Mesenchymal stem cell (in vitro differentiated cells and primary cell): ENCODE results near the gene TUB.

Experiments
- DNase-seq: peaks from one replicate; pipeline ENCODE4 v3.0.0-alpha.2; 2013
- H2AFZ ChIP-seq: one replicate; pipeline ENCODE4 v1.6.1; 2013; ENCODE audit warnings: low read depth, mild to moderate bottlenecking, control low read depth, inconsistent platforms, low read length, moderate library complexity
- H2AK5ac ChIP-seq: 2 replicates; pipeline ENCODE4 v1.6.1; 2013; ENCODE audit warnings: low read length, moderate library complexity, mild to moderate bottlenecking, inconsistent platforms; ENCODE audit not compliant: severe bottlenecking
- H2BK120ac ChIP-seq: one replicate; pipeline ENCODE4 v1.6.1; 2013; ENCODE audit warnings: low read depth, mild to moderate bottlenecking, inconsistent platforms, low read length, moderate library complexity
- H2BK12ac ChIP-seq, 2 experiments: one replicate each; pipeline ENCODE4 v1.6.1; 2013; ENCODE audit warnings: inconsistent platforms in 2 of 2, low read length in 2 of 2, mild to moderate bottlenecking in 2 of 2, moderate library complexity in 2 of 2, control low read depth in 1 of 2
- H2BK15ac ChIP-seq: one replicate; pipeline ENCODE4 v1.6.1; 2013; ENCODE audit warnings: mild to moderate bottlenecking, low read depth, inconsistent platforms; ENCODE audit not compliant: poor library complexity, severe bottlenecking
- H2BK5ac ChIP-seq: 2 replicates; pipeline ENCODE4 v1.6.1; 2013; ENCODE audit warnings: low read depth, mild to moderate bottlenecking, low read length, control low read depth, inconsistent platforms; ENCODE audit not compliant: poor library complexity, severe bottlenecking
- H3K14ac ChIP-seq, 2 experiments: one replicate each; pipeline ENCODE4 v1.6.1; 2013; ENCODE audit warnings: inconsistent platforms in 2 of 2, low read length in 2 of 2, control low read depth in 1 of 2, mild to moderate bottlenecking in 1 of 2, moderate library complexity in 1 of 2
- H3K18ac ChIP-seq, 2 experiments: one replicate each; pipeline ENCODE4 v1.6.1; 2013; ENCODE audit warnings: inconsistent platforms in 2 of 2, low read length in 2 of 2, control low read depth in 1 of 2, low read depth in 1 of 2, mild to moderate bottlenecking in 1 of 2
- H3K23ac ChIP-seq, 2 experiments: one replicate each; pipeline ENCODE4 v1.6.1; 2013; ENCODE audit warnings: inconsistent platforms in 2 of 2, low read length in 2 of 2, mild to moderate bottlenecking in 2 of 2, moderate library complexity in 2 of 2, control low read depth in 1 of 2
- H3K27ac ChIP-seq: 2 replicates; pipeline ENCODE4 v1.5.1; 2013; ENCODE audit warnings: mild to moderate bottlenecking, moderate library complexity, low read length, control low read depth, inconsistent platforms; ENCODE audit not compliant: poor library complexity, severe bottlenecking
- H3K27me3 ChIP-seq, 2 experiments: 2 replicates each; pipeline versions ENCODE4 v1.6.1 to v1.7.0; 2013; ENCODE audit warnings: low read length in 2 of 2, mild to moderate bottlenecking in 2 of 2, moderate library complexity in 2 of 2, control low read depth in 1 of 2, inconsistent platforms in 1 of 2; ENCODE audit not compliant: control insufficient read depth in 1 of 2, insufficient read depth in 1 of 2
- H3K36me3 ChIP-seq, 2 experiments: 2 replicates each; pipeline versions ENCODE4 v1.6.1 to v1.7.0; 2013; ENCODE audit warnings: low read length in 2 of 2, control low read depth in 1 of 2, inconsistent platforms in 1 of 2, low read depth in 1 of 2, mild to moderate bottlenecking in 1 of 2; ENCODE audit not compliant: insufficient read depth in 2 of 2, control insufficient read depth in 1 of 2
- H3K4ac ChIP-seq, 2 experiments: one replicate each; pipeline ENCODE4 v1.6.1; 2013; ENCODE audit warnings: inconsistent platforms in 2 of 2, low read length in 2 of 2, mild to moderate bottlenecking in 2 of 2, moderate library complexity in 2 of 2, control low read depth in 1 of 2, low read depth in 1 of 2
- H3K4me1 ChIP-seq: 2 replicates; pipeline ENCODE4 v1.6.1; 2013; ENCODE audit warnings: low read depth, low read length, control low read depth; ENCODE audit not compliant: control insufficient read depth, insufficient read depth
- H3K4me2 ChIP-seq: 2 replicates; pipeline ENCODE4 v1.6.1; 2013; ENCODE audit warnings: low read length, mild to moderate bottlenecking, inconsistent platforms; ENCODE audit not compliant: poor library complexity, severe bottlenecking
- H3K4me3 ChIP-seq, 2 experiments: 2 replicates each; pipeline versions ENCODE4 v1.5.1 to v1.7.0; 2013; ENCODE audit warnings: low read length in 2 of 2, mild to moderate bottlenecking in 2 of 2, control low read depth in 1 of 2, low read depth in 1 of 2; ENCODE audit not compliant: insufficient read depth in 1 of 2
- H3K79me1 ChIP-seq: replicated peaks from 2 replicates; pipeline ENCODE4 v1.6.1; 2013; ENCODE audit warnings: mild to moderate bottlenecking, control low read depth, low read length, inconsistent platforms; ENCODE audit not compliant: poor library complexity, severe bottlenecking
- H3K9ac ChIP-seq: 2 replicates; pipeline ENCODE4 v1.7.0; 2013; ENCODE audit warnings: mild to moderate bottlenecking, low read length, moderate library complexity
- H3K9me3 ChIP-seq: 2 replicates; pipeline ENCODE4 v1.7.0; 2013; ENCODE audit warnings: mild to moderate bottlenecking, low read length; ENCODE audit not compliant: control insufficient read depth
- H4K8ac ChIP-seq: one replicate; pipeline ENCODE4 v1.6.1; 2013; ENCODE audit warnings: inconsistent platforms, mild to moderate bottlenecking, low read length, moderate library complexity
- H4K91ac ChIP-seq: one replicate; pipeline ENCODE4 v1.6.1; 2013; ENCODE audit warnings: mild to moderate bottlenecking, low read length, inconsistent platforms
- WGBS: methylation state at CpG from one replicate; pipeline ENCODE4 v1.1.7; 2013; ENCODE audit warnings: mixed read lengths; 5-methylcytosine and 5-hydroxymethylcytosine counted together

TUB gene

GRCh38 chr11:8098879-8099278 lies 17.9 kb downstream of the TUB start:
- DNase-seq = no peak
- no peak overlapping the region for H4K91ac ChIP-seq
- no peak overlapping the region for H3K27ac ChIP-seq
- no peak overlapping the region for H3K23ac ChIP-seq
- H3K4me2 ChIP-seq = no peak overlapping the region
- H2AK5ac ChIP-seq = no peak overlapping the region
- H2BK15ac ChIP-seq = no peak overlapping the region
- WGBS = 70% methylated on average over 4 of the region's 6 CpGs
- no peaks in the 10 kb centered on the region for H3K4me1 ChIP-seq
- H2BK120ac ChIP-seq = no peak overlapping the region
- H3K36me3 ChIP-seq = peaks cover 0 to 60% of the 10 kb centered on the region in 2 experiments
- H3K18ac ChIP-seq = no peak overlapping the region
- H3K14ac ChIP-seq = no peak overlapping the region
- no peak overlapping the region for H3K4ac ChIP-seq
- H3K9me3 ChIP-seq = no peaks in the 10 kb centered on the region
- no peaks in the 10 kb centered on the region for H3K79me1 ChIP-seq
- H2BK5ac ChIP-seq = no peak overlapping the region
- H3K27me3 ChIP-seq = no peaks in the 10 kb centered on the region
- H3K4me3 ChIP-seq = no peak overlapping the region
- peak overlapping the region; percentile 75 for H3K9ac ChIP-seq
- no peak overlapping the region for H2AFZ ChIP-seq
- no peak overlapping the region for H4K8ac ChIP-seq
- no peak overlapping the region for H2BK12ac ChIP-seq

GRCh38 chr11:8099291-8099899 lies 18.4 kb downstream of the TUB start:
- H3K9me3 ChIP-seq = no peaks in the 10 kb centered on the region
- peak overlapping the region; percentile 75 for H3K9ac ChIP-seq
- no peaks in the 10 kb centered on the region for H3K79me1 ChIP-seq
- no peak overlapping the region for H3K27ac ChIP-seq
- H3K18ac ChIP-seq = no peak overlapping the region
- no peak overlapping the region for H2BK5ac ChIP-seq
- no peak overlapping the region for H3K4me3 ChIP-seq
- H2BK120ac ChIP-seq = no peak overlapping the region
- H3K4me2 ChIP-seq = no peak overlapping the region
- H3K4me1 ChIP-seq = no peaks in the 10 kb centered on the region
- no peak overlapping the region for H4K91ac ChIP-seq
- WGBS = 66% methylated on average over 2 of the region's 3 CpGs
- no peak overlapping the region for H4K8ac ChIP-seq
- no peaks in the 10 kb centered on the region for H3K27me3 ChIP-seq
- no peak overlapping the region for H3K14ac ChIP-seq
- H3K36me3 ChIP-seq = peaks cover 0 to 64% of the 10 kb centered on the region in 2 experiments
- DNase-seq = peak; percentile 81
- no peak overlapping the region for H2AFZ ChIP-seq
- no peak overlapping the region for H2BK12ac ChIP-seq
- no peak overlapping the region for H3K23ac ChIP-seq
- H2BK15ac ChIP-seq = no peak overlapping the region
- H3K4ac ChIP-seq = no peak overlapping the region
- no peak overlapping the region for H2AK5ac ChIP-seq

- Histone ChIP-seq H2AFZ (no peak overlapping the region), H3K14ac (no peak overlapping the region), H3K4me2 (no peak overlapping the region), H3K36me3 (peaks cover 0 to 64% of the 10 kb centered on the region in 2 experiments), H2BK5ac (no peak overlapping the region), H3K79me1 (no peaks in the 10 kb centered on the region), H3K4me1 (no peaks in the 10 kb centered on the region), H2BK15ac (no peak overlapping the region), H3K9me3 (no peaks in the 10 kb centered on the region), H2BK12ac (no peak overlapping the region), H4K8ac (no peak overlapping the region), H3K27ac (no peak overlapping the region), H3K4ac (no peak overlapping the region), H3K23ac (no peak overlapping the region), H2BK120ac (no peak overlapping the region), H3K9ac (no peak overlapping the region), H2AK5ac (no peak overlapping the region), H4K91ac (no peak overlapping the region), H3K18ac (no peak overlapping the region), H3K4me3 (no peak overlapping the region), H3K27me3 (no peaks in the 10 kb centered on the region)
- WGBS = 90% methylated on average over 13 of the region's 14 CpGs
- no peak for DNase-seq
Measured at GRCh38 chr11:8100158-8100557, 19.1 kb downstream of the TUB start.

- no peak overlapping the region for H3K27ac ChIP-seq
- no peaks in the 10 kb centered on the region for H3K4me1 ChIP-seq
- no peak overlapping the region for H3K4ac ChIP-seq
- H3K79me1 ChIP-seq = no peaks in the 10 kb centered on the region
- H3K9me3 ChIP-seq = no peaks in the 10 kb centered on the region
- H3K23ac ChIP-seq = no peak overlapping the region
- H2AK5ac ChIP-seq = no peak overlapping the region
- H3K36me3 ChIP-seq = peaks cover 0 to 69% of the 10 kb centered on the region in 2 experiments
- H3K18ac ChIP-seq = no peak overlapping the region
- no peak overlapping the region for H2BK12ac ChIP-seq
- H2BK15ac ChIP-seq = no peak overlapping the region
- no peak overlapping the region for H2BK5ac ChIP-seq
- no peak overlapping the region for H2AFZ ChIP-seq
- no peak for DNase-seq
- no peak overlapping the region for H3K4me3 ChIP-seq
- no peak overlapping the region for H4K91ac ChIP-seq
- no peak overlapping the region for H2BK120ac ChIP-seq
- 97% methylated on average over 8 of the region's 8 CpGs for WGBS
- no peak overlapping the region for H3K9ac ChIP-seq
- H3K4me2 ChIP-seq = no peak overlapping the region
- H3K14ac ChIP-seq = no peak overlapping the region
- no peaks in the 10 kb centered on the region for H3K27me3 ChIP-seq
- no peak overlapping the region for H4K8ac ChIP-seq
Measured at GRCh38 chr11:8100605-8101004, 19.6 kb downstream of the TUB start.
